Heart right ventricle (tissue), 16 donors: Measurements from ENCODE around the gene MARF1. TPM values are rescaled to one million over a fixed set of nuclear protein-coding genes. Genes with fewer than 3 reads are reported as not detected.

ENCODE experiments used
- ATAC-seq, 8 donors: fragments of 200-7000 bp; cut with Tn5 transposase; one replicate each; pipeline ENCODE4 v1.9.1; 2020; ENCODE audit warnings: mild to moderate bottlenecking in 8 of 8, moderate library complexity in 8 of 8, moderate number of reproducible peaks in 1 of 8
- DNase-seq, 2 donors: peaks; one replicate each; pipeline ENCODE4 v3.0.0-alpha.2; 2020
- H3K27ac ChIP-seq, 10 donors: fragments of 200-600 bp; sonication (generic) in 2 of 10; one replicate each; pipeline versions ENCODE4 v1.5.0 to v1.8.0; 2020 to 2022; ENCODE audit warnings: mild to moderate bottlenecking in 3 of 10
- H3K27me3 ChIP-seq, 7 donors: fragments of 200-600 bp; one replicate each; pipeline ENCODE4 v1.8.0; 2021 to 2022; ENCODE audit warnings: mild to moderate bottlenecking in 2 of 7
- H3K36me3 ChIP-seq, 9 donors: fragments of 200-600 bp; sonication (generic) in 1 of 9; one replicate each; pipeline versions ENCODE4 v1.5.0 to v1.8.0; 2020 to 2022; ENCODE audit warnings: mild to moderate bottlenecking in 2 of 9
- H3K4me1 ChIP-seq, 9 donors: fragments of 200-600 bp; sonication (generic) in 1 of 9; one replicate each; pipeline versions ENCODE4 v1.5.0 to v1.8.0; 2020 to 2022; ENCODE audit warnings: mild to moderate bottlenecking in 4 of 9
- H3K4me3 ChIP-seq, 10 donors: fragments of 200-600 bp; sonication (generic) in 2 of 10; one replicate each; pipeline versions ENCODE4 v1.5.0 to v1.8.0; 2020 to 2022; ENCODE audit warnings: mild to moderate bottlenecking in 7 of 10, moderate library complexity in 2 of 10
- H3K9me3 ChIP-seq, 11 donors: fragments of 200-600 bp in 10 of 11; sonication (generic) in 2 of 11; one replicate each; pipeline versions ENCODE4 v1.5.0 to v1.8.0; 2013 to 2022; ENCODE audit warnings: mild to moderate bottlenecking in 2 of 11, control low read depth in 1 of 11, moderate library complexity in 1 of 11
- WGBS, 2 donors: extraction: QIAGEN DNeasy Blood & Tissue Kit; methylation state at CpG; one replicate each; pipeline ENCODE4 v1.1.7; 2013; ENCODE audit warnings: inconsistent platforms in 1 of 2; 5-methylcytosine and 5-hydroxymethylcytosine counted together
- intact Hi-C, 10 donors: fragments of 100-400 bp; cut with DNase I; formaldehyde crosslinking; loops; one replicate each; pipeline versions ENCODE4 v1.11.1 to v1.14.2; 2022
- polyA plus RNA-seq, 2 donors: library from polyadenylated mRNA; stranded (reverse); fragments of 200-250 nt; gene quantifications; one replicate each; pipeline ENCODE4 v1.2.3, GENCODE V29; 2013
- total RNA-seq, 10 donors: library from RNA; stranded (reverse); fragmentation: NEBNext Ultra II Directional in 3 of 10; extraction: Animal tissue kit (Norgen Biotek cat#: 25700) in 3 of 10; gene quantifications; one replicate each; pipeline versions ENCODE4 v1.2.1 to v1.2.4, GENCODE V29; 2021 to 2023
- TF ChIP-seq, protein P1 (sequence below), 9 donors: fragments of 200-600 bp; sonication (generic) in 2 of 9; IDR thresholded peaks; one replicate each; pipeline versions ENCODE4 v1.5.0 to v1.8.0; 2021 to 2022; ENCODE audit warnings: antibody characterized with exemption in 9 of 9, mild to moderate bottlenecking in 5 of 9, moderate library complexity in 1 of 9
- donor health status: Arrhythmogenic right ventricular cardiomyopathy.
- donor health status: ischemic (EF 13 %, LVEDD 7.1; RV severe dilation, severe dysfunction).
- donor health status: healthy with polysubstance abuse.
- donor health status: DM: no; HTN: yes; CAD: no.
- donor health status: DM: no; HTN: no; CAD: no.
- donor health status: ischemic (EF 25% LVEDD 6.9; RV normal size, moderate dysfunction).
- donor health status: ischemic (EF 25% LVEDD 5.7; RV mildly dilated, moderate dysfunction).
- donor health status: healthy.
- donor health status: DM: yes; HTN: yes; CAD: no.
- donor health status: Ischemic cardiomyopathy.
- donor health status: ischemic (EF 35%, LVEDD 5.7; RV mildly dilated, moderate dysfunction).
- donor health status: nonischemic (EF 11% LVEDD 7.7; RV severe dilation, severe dysfunction).
- donor health status: DM: yes; HTN: yes; CAD: no.
- donor health status: PGD.
- donor health status: ischemic (EF 29% LVEDD 5.4; RV normal size, mild dysfunction).
- donor health status: nonischemic (EF 23%, LVEDD 6.1; RV moderate dilation, normal function).

MARF1 gene
- total and polyA plus RNA-seq, 12 donors, result 9.6 to 59.1 (median 42.7) TPM

- intact Hi-C loops, result loop anchor here in 1 of 10 donors (10.0 kb wide), 1 partner anchor 99 kb away; no protein-coding TSS in a partner anchor
- Histone ChIP-seq H3K27me3 (no peaks in the 10 kb centered on the region), H3K4me1 (peaks cover 0 to 22% (median 12%) of the 10 kb centered on the region in 9 donors), H3K4me3 (no peak overlapping the region), H3K36me3 (peaks cover 0 to 100% (median 71%) of the 10 kb centered on the region in 9 donors), H3K9me3 (no peaks in the 10 kb centered on the region), H3K27ac (no peak overlapping the region)
- DNase-seq (no peak), ATAC-seq (no peak)
- 94% methylated on average over 13 of the region's 13 CpGs for whole genome bisulfite sequencing, 2 donors
- TF ChIP-seq, protein P1, sequence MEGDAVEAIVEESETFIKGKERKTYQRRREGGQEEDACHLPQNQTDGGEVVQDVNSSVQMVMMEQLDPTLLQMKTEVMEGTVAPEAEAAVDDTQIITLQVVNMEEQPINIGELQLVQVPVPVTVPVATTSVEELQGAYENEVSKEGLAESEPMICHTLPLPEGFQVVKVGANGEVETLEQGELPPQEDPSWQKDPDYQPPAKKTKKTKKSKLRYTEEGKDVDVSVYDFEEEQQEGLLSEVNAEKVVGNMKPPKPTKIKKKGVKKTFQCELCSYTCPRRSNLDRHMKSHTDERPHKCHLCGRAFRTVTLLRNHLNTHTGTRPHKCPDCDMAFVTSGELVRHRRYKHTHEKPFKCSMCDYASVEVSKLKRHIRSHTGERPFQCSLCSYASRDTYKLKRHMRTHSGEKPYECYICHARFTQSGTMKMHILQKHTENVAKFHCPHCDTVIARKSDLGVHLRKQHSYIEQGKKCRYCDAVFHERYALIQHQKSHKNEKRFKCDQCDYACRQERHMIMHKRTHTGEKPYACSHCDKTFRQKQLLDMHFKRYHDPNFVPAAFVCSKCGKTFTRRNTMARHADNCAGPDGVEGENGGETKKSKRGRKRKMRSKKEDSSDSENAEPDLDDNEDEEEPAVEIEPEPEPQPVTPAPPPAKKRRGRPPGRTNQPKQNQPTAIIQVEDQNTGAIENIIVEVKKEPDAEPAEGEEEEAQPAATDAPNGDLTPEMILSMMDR (IDR thresholded peaks at IDR 0.05), result no peak
Measured at GRCh38 chr16:15605839-15606517, 37.0 kb downstream of the MARF1 start.

- TF ChIP-seq, protein P1 (IDR thresholded peaks at IDR 0.05), result no peak
- intact Hi-C loops, result loop anchor here in 1 of 10 donors (10.0 kb wide), 1 partner anchor 100 kb away; no protein-coding TSS in a partner anchor
- H3K27me3 ChIP-seq, result no peaks in the 10 kb centered on the region
- H3K27ac ChIP-seq, result no peak overlapping the region
- 82 to 83% methylated on average over 14 of the region's 14 CpGs for WGBS, 2 donors
- H3K4me3 ChIP-seq, result no peak overlapping the region
- H3K9me3 ChIP-seq, result no peaks in the 10 kb centered on the region
- ATAC-seq, result no peak
- peaks cover 0 to 22% (median 12%) of the 10 kb centered on the region in 9 donors for H3K4me1 ChIP-seq
- peaks cover 3 to 100% (median 69%) of the 10 kb centered on the region in 9 donors for H3K36me3 ChIP-seq
- DNase-seq, result no peak
Measured at GRCh38 chr16:15604460-15605440, 38.2 kb downstream of the MARF1 start.

GRCh38 chr16:15602285-15603044, 40.5 kb downstream of the MARF1 start:
- TF ChIP-seq, protein P1 (IDR thresholded peaks at IDR 0.05), result no peak
- Histone ChIP-seq H3K9me3 (no peaks in the 10 kb centered on the region), H3K4me3 (no peak overlapping the region), H3K36me3 (peaks cover 3 to 100% (median 71%) of the 10 kb centered on the region in 9 donors), H3K27ac (no peak overlapping the region), H3K27me3 (no peaks in the 10 kb centered on the region), H3K4me1 (peaks cover 0 to 13% (median 4%) of the 10 kb centered on the region in 9 donors)
- intact Hi-C loops, result loop anchor here in 1 of 10 donors (10.0 kb wide), 1 partner anchor 102 kb away; no protein-coding TSS in a partner anchor
- 95 to 96% methylated on average over 23 of the region's 23 CpGs for WGBS, 2 donors
- ATAC-seq (no peak), DNase-seq (no peak)
